SK-N-MC (cell line): ENCODE data around the gene KAZN.

Experiments used
- EZH2 ChIP-seq: fragments of 200-600 bp; sonication (generic); IDR thresholded peaks from one replicate; pipeline ENCODE4 v1.6.1; 2017; ENCODE audit warnings: antibody characterized with exemption
- POLR2AphosphoS5 ChIP-seq: IDR thresholded peaks from 2 replicates; pipeline ENCODE4 v1.6.1; 2012; ENCODE audit warnings: mild to moderate bottlenecking, low read depth, low read length, borderline replicate concordance

- TF ChIP-seq POLR2AphosphoS5 (no peak), EZH2 (no peak)
These were observed 417.5 kb downstream of the KAZN start for GRCh38 chr1:15016001-15016400.
